ENCODE measurements around the gene CHD3. TPM values are rescaled to one million over a fixed set of nuclear protein-coding genes. Genes with fewer than 3 reads are reported as not detected.
"Not testable (repeated sequence)": the region's sequence is repeated elsewhere in the genome, so short reads cannot be mapped to it uniquely, and the experiment has no call there.

The CHD3 gene
- total RNA-seq, 1 donor from 2014 or later, result 77.9 TPM

- H3K27ac ChIP-seq, result no peak overlapping the region
- no peaks in the 10 kb centered on the region for H3K4me1 ChIP-seq
- intact Hi-C loops (cut with DNase I), result no loop called here
- H3K27me3 ChIP-seq (ENCODE audit: low read depth), result no peaks in the 10 kb centered on the region
- peaks cover 82% of the 10 kb centered on the region for H3K36me3 ChIP-seq
- no peak for TF ChIP-seq CTCF (IDR thresholded peaks at IDR 0.05)
- ATAC-seq (no peak), DNase-seq (no peak)
- H3K9me3 ChIP-seq, result no peaks in the 10 kb centered on the region
- H3K4me3 ChIP-seq, result no peak overlapping the region
These were observed 57.9 kb downstream of the CHD3 start for GRCh38 chr17:7946441-7946840.

- ATAC-seq (no peak), DNase-seq (no peak)
- Histone ChIP-seq H3K9me3 (no peaks in the 10 kb centered on the region), H3K36me3 (peaks cover 72% of the 10 kb centered on the region), H3K27me3 (ENCODE audit: low read depth) (no peaks in the 10 kb centered on the region), H3K4me1 (no peaks in the 10 kb centered on the region), H3K27ac (no peak overlapping the region), H3K4me3 (no peak overlapping the region)
- intact Hi-C loops (cut with DNase I), result no loop called here
- TF ChIP-seq CTCF (IDR thresholded peaks at IDR 0.05), result no peak
These were observed 59.1 kb downstream of the CHD3 start for GRCh38 chr17:7947651-7948050.

DNA sequence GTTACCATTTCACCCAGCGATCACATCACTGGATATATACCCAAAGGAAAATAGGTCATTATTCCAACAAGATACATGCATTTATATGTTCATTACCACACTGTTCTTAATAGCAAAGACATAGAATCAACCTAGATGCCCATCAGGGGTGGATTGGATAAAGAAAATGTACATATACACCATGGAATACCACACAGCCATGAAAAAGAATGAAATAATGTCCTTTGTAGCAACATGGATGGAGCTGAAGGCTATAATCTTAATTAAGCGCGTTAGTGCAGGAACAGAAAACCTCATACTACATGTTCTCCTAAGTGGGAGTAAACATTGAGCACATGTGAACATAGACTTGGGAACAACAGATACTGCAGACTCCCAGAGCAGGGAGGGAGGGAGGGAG, 62.0 kb downstream of the CHD3 start:
- H3K27me3 ChIP-seq (ENCODE audit: low read depth), result no peaks in the 10 kb centered on the region
- intact Hi-C loops (cut with DNase I), result no loop called here
- H3K36me3 ChIP-seq, result peaks cover 45% of the 10 kb centered on the region
- no peaks in the 10 kb centered on the region for H3K4me1 ChIP-seq
- H3K4me3 ChIP-seq, result no peak overlapping the region
- TF ChIP-seq CTCF (IDR thresholded peaks at IDR 0.05), result no peak
- no peaks in the 10 kb centered on the region for H3K9me3 ChIP-seq
- ATAC-seq, result no peak
- H3K27ac ChIP-seq, result no peak overlapping the region
- no peak for DNase-seq

DNA sequence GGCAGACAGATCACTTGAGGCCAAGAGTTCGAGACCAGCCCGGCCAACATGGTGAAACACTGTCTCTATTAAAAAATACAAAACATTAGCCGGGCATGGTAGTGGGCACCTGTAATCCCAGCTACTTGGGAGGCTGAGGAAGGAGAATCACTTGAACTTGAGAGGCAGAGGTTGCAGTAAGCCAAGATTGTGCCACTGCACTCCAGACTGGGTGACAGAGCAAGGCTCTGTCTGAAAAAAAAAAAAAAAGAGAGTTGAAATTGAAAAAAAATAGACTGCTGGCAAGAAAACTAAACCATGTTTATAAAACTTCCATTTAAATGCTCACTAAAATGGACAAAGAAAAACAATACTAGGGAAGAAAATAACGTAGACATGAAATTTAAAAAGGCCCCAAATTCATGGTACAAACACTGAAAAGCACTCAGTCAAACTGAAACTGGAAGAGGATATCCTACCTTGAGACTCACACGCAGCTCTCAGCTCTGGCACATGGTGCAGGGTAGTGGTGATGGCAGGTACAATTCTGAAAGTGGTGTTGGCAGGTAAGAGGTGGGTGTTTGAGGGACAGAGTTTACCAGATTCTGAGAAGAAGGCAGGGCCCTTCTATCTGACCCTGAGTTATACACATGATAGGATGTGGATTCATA, 62.7 kb downstream of the CHD3 start:
- intact Hi-C loops (cut with DNase I), result no loop called here
- Histone ChIP-seq H3K27me3 (ENCODE audit: low read depth) (no peaks in the 10 kb centered on the region), H3K4me3 (peak overlapping the region; percentile 40), H3K9me3 (no peaks in the 10 kb centered on the region), H3K4me1 (no peaks in the 10 kb centered on the region), H3K36me3 (peaks cover 38% of the 10 kb centered on the region), H3K27ac (peak overlapping the region; percentile 53)
- no peak for TF ChIP-seq CTCF (IDR thresholded peaks at IDR 0.05)
- no peak for DNase-seq
- peak; percentile 46 to 54 for ATAC-seq

DNA sequence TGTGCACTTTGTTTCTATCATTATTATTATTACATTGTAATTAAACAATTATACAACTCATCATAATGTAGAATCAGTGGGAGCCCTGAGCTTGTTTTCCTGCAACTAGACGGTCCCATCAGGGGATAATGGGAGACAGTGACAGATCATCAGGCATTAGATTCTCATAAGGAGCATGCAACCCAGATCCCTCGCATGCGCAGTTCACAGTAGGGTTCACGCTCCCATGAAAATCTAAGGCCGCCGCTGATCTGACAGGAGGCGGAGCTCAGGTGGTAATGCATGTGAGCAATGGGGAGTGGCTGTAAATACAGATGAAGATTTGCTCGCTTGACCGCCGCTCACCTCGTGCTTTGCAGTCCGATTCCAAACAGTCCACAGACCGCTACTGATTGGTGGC, 64.7 kb downstream of the CHD3 start:
- H3K9me3 ChIP-seq; H3K27ac ChIP-seq; H3K27me3 ChIP-seq (ENCODE audit: low read depth); intact Hi-C loops (cut with DNase I); H3K4me1 ChIP-seq; DNase-seq; ATAC-seq: not testable (repeated sequence)
- Histone ChIP-seq H3K4me3 (peak overlapping the region; percentile 40), H3K36me3 (peaks cover 18% of the 10 kb centered on the region)

DNA sequence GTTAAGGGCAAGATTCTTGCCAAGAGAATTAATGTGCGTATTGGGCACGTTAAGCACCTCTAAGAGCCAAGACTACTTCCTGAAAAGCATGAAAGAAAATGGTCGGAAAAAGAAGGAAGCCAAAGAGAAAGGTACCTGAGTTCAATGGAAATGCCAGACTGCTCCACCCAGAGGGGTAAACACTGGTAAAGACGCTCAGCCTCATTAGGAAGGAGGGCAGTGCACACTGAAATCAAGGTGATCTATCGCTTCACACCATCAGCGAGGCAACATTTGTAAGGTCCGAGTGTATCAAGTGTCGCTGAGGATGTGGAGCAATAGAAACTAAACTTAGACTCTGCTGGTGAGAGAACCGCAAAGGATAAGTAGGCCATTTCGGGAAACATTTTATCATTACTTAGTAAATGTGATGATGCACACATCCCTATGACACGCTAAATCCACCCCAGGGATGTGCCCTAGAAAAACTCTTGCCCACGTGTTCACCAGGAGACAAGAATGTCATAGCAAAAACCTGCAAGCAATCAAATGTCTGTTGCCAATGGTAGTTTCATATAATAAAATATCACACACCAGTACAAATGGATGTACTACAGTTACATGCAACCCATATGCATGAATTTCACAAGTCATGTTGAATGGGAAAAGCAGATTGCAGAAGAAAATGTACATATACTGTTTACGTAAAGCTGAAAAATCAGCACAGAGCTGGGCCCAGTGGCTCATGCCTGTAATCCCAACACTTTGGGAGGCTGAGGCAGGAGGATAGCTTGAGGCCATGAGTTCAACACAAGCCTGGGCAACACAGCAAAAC, 67.0 kb downstream of the CHD3 start:
- no peaks in the 10 kb centered on the region for H3K4me1 ChIP-seq
- no peaks in the 10 kb centered on the region for H3K9me3 ChIP-seq
- H3K36me3 ChIP-seq, result no peaks in the 10 kb centered on the region
- H3K4me3 ChIP-seq, result no peak overlapping the region
- TF ChIP-seq CTCF (IDR thresholded peaks at IDR 0.05), result no peak
- DNase-seq, result no peak
- intact Hi-C loops (cut with DNase I), result no loop called here
- ATAC-seq, result peak; percentile 4 to 58
- no peaks in the 10 kb centered on the region for H3K27me3 ChIP-seq (ENCODE audit: low read depth)
- H3K27ac ChIP-seq, result peak overlapping the region; percentile 47
